Left lung (tissue), 10 donors: Measurements from ENCODE around the gene BMPR1B. TPM values are rescaled to one million over a fixed set of nuclear protein-coding genes. Genes with fewer than 3 reads are reported as not detected.

Experiments used
- ATAC-seq: fragments of 200-7000 bp; cut with Tn5 transposase; one replicate; pipeline ENCODE4 v1.9.1; 2020; ENCODE audit warnings: moderate library complexity
- DNase-seq, 4 donors: peaks; one replicate each; pipeline ENCODE4 v3.0.0-alpha.2; 2013 to 2020
- H3K27ac ChIP-seq, 2 donors: fragments of 200-600 bp; sonication (generic) in 1 of 2; one replicate each; pipeline versions ENCODE4 v1.5.0 to v1.8.0; 2020 to 2021
- H3K27me3 ChIP-seq, 2 donors: fragments of 200-600 bp; sonication (generic) in 1 of 2; one replicate each; pipeline versions ENCODE4 v1.5.0 to v1.8.0; 2020 to 2021
- H3K36me3 ChIP-seq, 2 donors: fragments of 200-600 bp; sonication (generic) in 1 of 2; one replicate each; pipeline versions ENCODE4 v1.5.0 to v1.8.0; 2020 to 2021
- H3K4me1 ChIP-seq, 2 donors: fragments of 200-600 bp; one replicate each; pipeline ENCODE4 v1.8.0; 2021
- H3K4me3 ChIP-seq, 2 donors: fragments of 200-600 bp; sonication (generic) in 1 of 2; one replicate each; pipeline versions ENCODE4 v1.5.0 to v1.8.0; 2020 to 2021; ENCODE audit warnings: mild to moderate bottlenecking in 1 of 2
- H3K9me3 ChIP-seq, 2 donors: fragments of 200-600 bp; sonication (generic) in 1 of 2; one replicate each; pipeline versions ENCODE4 v1.5.0 to v1.8.0; 2020 to 2021
- CTCF ChIP-seq, 2 donors: fragments of 200-600 bp; sonication (generic) in 1 of 2; IDR thresholded peaks; one replicate each; pipeline versions ENCODE4 v1.5.0 to v1.8.0; 2021; ENCODE audit warnings: antibody characterized with exemption in 2 of 2
- intact Hi-C, 2 donors: fragments of 100-400 bp; cut with DNase I; formaldehyde crosslinking; loops; one replicate each; pipeline versions ENCODE4 v1.11.2 to v1.14.2; 2022
- polyA plus RNA-seq, 6 donors: library from polyadenylated mRNA; unstranded; fragments of 120-200 nt; gene quantifications; one replicate each; pipeline ENCODE4 v1.2.1, GENCODE V29; 2013; ENCODE audit not compliant: insufficient read length in 6 of 6
- total RNA-seq, 2 donors: library from RNA; stranded (reverse); fragmentation: NEBNext Ultra II Directional; extraction: Animal tissue kit (Norgen Biotek cat#: 25700); gene quantifications; one replicate each; pipeline ENCODE4 v1.2.1, GENCODE V29; 2021
- donor health status: DM: no; HTN: yes; CAD: no.
- donor health status: DM: no; HTN: no; CAD: no.

Gene BMPR1B
- total and polyA plus RNA-seq, 8 donors, result 0.61 to 3.3 (median 1.1) TPM

- H3K27me3 ChIP-seq, result no peaks in the 10 kb centered on the region
- DNase-seq (no peak), ATAC-seq (no peak)
- no peak overlapping the region for H3K4me3 ChIP-seq
- H3K9me3 ChIP-seq, result no peaks in the 10 kb centered on the region
- intact Hi-C loops, result no loop called here
- no peak overlapping the region for H3K27ac ChIP-seq
- H3K4me1 ChIP-seq, result no peaks in the 10 kb centered on the region
- H3K36me3 ChIP-seq, result no peaks in the 10 kb centered on the region
- no peak for TF ChIP-seq CTCF (IDR thresholded peaks at IDR 0.05)
Measured at GRCh38 chr4:94909645-94910044, 151.9 kb downstream of the BMPR1B start.

- Histone ChIP-seq H3K4me1 (no peaks in the 10 kb centered on the region), H3K27ac (no peak overlapping the region), H3K4me3 (no peak overlapping the region), H3K27me3 (no peaks in the 10 kb centered on the region), H3K9me3 (peaks cover 0 to under 1% of the 10 kb centered on the region in 2 donors), H3K36me3 (no peaks in the 10 kb centered on the region)
- ATAC-seq, result no peak
- intact Hi-C loops, result no loop called here
- no peak for TF ChIP-seq CTCF (IDR thresholded peaks at IDR 0.05)
- DNase-seq, result no peak
Measured at GRCh38 chr4:94911106-94911505, 153.4 kb downstream of the BMPR1B start.

GRCh38 chr4:94912606-94913005, 154.9 kb downstream of the BMPR1B start:
- ATAC-seq (no peak), DNase-seq (no peak)
- Histone ChIP-seq H3K9me3 (peaks cover 0 to 14% of the 10 kb centered on the region in 2 donors), H3K27me3 (no peaks in the 10 kb centered on the region), H3K4me3 (no peak overlapping the region), H3K36me3 (no peaks in the 10 kb centered on the region), H3K4me1 (no peaks in the 10 kb centered on the region), H3K27ac (no peak overlapping the region)
- intact Hi-C loops, result no loop called here
- no peak for TF ChIP-seq CTCF (IDR thresholded peaks at IDR 0.05)

- H3K27me3 ChIP-seq, result no peaks in the 10 kb centered on the region
- TF ChIP-seq CTCF (IDR thresholded peaks at IDR 0.05), result no peak
- DNase-seq, result no peak
- no peak for ATAC-seq
- intact Hi-C loops, result no loop called here
- no peaks in the 10 kb centered on the region for H3K36me3 ChIP-seq
- peaks cover 0 to 17% of the 10 kb centered on the region in 2 donors for H3K9me3 ChIP-seq
- H3K27ac ChIP-seq, result no peak overlapping the region
- H3K4me3 ChIP-seq, result no peak overlapping the region
- no peaks in the 10 kb centered on the region for H3K4me1 ChIP-seq
Measured at GRCh38 chr4:94913316-94913715, 155.6 kb downstream of the BMPR1B start.

- ATAC-seq, result no peak
Measured at GRCh38 chr4:94917146-94917545, 159.4 kb downstream of the BMPR1B start.

More at GRCh38 chr4:94917146-94917545, 159.4 kb downstream of the BMPR1B start:
- Histone ChIP-seq H3K4me1 (no peaks in the 10 kb centered on the region), H3K9me3 (peaks cover 0 to 17% of the 10 kb centered on the region in 2 donors), H3K27me3 (no peaks in the 10 kb centered on the region), H3K36me3 (no peaks in the 10 kb centered on the region), H3K27ac (no peak overlapping the region), H3K4me3 (no peak overlapping the region)
- no peak for TF ChIP-seq CTCF (IDR thresholded peaks at IDR 0.05)
- intact Hi-C loops, result no loop called here
- DNase-seq, result peak in 1 of 4 donors; percentile 37
